Cerebellar cortex (tissue), 1 donor: Measurements from ENCODE around the gene CNGB1.

Experiments
- DNase-seq: peaks from one replicate; pipeline ENCODE4 v3.0.0-alpha.2; 2015; ENCODE audit warnings: low spot score

CNGB1 gene

DNA sequence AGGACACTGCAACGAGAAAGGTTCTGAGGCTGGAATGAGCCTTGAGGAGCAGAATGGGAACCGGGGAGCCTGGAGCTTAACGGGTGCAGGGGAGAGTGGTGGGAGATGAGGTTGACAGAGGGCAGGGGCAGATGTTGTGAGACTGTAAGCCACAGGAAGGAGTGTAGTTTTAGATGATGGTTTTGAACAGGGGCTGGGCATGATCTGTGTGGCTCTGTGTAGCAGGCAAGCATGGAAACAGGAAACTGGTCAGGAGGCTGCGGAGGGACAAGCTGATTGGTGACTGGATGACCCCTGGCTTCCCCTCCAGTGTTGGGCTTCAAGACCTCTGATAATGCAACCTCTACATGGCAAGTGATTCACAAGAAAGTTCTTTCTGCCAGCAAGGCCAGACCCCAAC is 1.4 kb upstream of the CNGB1 start:
- no peak for DNase-seq

DNA sequence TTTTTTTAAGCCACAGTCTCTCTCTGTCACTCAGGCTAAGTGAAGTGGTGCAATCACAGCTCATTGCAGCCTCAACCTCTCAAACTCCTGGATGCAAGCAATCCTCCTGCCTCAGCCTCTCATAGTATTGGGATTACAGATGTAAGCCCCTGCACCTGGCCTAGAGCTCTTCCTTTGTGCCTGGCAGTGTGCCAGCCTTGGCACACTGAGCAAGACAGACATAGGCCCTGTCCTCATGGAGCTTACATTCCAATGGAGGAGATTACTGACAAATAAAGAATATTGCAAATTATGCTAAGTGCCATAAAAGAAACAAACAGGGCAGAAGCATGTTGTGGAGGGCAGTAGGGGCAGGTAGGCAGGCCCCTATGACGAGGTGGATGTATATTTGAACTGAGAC is 920 bp upstream of the CNGB1 start:
- no peak for DNase-seq

- no peak for DNase-seq
Observed at GRCh38 chr16:57970319-57970718, 609 bp downstream of the CNGB1 start.

GRCh38 chr16:57969451-57970123 is 1.3 kb downstream of the CNGB1 start:
- no peak for DNase-seq

- DNase-seq = no peak
Observed at GRCh38 chr16:57967916-57968315, 3.0 kb downstream of the CNGB1 start.

- no peak for DNase-seq
Observed at GRCh38 chr16:57966986-57967385, 3.9 kb downstream of the CNGB1 start.

GRCh38 chr16:57966204-57966771 is 4.6 kb downstream of the CNGB1 start:
- DNase-seq = no peak

GRCh38 chr16:57964157-57964700 is 6.7 kb downstream of the CNGB1 start:
- DNase-seq = no peak

DNA sequence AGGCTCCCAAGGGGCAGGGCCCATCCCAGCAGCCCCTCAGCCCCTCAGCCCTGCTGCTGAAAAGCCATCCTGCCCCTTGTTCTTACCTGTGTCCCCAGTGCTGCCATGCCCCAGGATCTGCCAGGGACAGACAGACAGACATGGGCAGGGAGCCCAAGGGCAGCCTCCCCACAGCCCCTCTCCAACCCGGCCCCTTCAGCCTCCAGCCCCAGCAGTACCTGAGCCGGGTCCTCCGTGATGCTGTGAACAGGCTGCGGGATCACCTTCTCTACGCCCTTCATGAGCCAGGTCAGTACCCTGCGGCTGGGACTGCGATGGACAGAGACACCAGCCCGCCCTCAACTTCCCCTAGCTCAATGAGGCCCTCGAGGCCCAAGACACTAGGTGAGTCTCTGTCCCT is 8.2 kb downstream of the CNGB1 start:
- DNase-seq = no peak

- DNase-seq = no peak
Observed at GRCh38 chr16:57962046-57962445, 8.9 kb downstream of the CNGB1 start.

- no peak for DNase-seq
Observed at GRCh38 chr16:57961538-57961937, 9.4 kb downstream of the CNGB1 start.

DNA sequence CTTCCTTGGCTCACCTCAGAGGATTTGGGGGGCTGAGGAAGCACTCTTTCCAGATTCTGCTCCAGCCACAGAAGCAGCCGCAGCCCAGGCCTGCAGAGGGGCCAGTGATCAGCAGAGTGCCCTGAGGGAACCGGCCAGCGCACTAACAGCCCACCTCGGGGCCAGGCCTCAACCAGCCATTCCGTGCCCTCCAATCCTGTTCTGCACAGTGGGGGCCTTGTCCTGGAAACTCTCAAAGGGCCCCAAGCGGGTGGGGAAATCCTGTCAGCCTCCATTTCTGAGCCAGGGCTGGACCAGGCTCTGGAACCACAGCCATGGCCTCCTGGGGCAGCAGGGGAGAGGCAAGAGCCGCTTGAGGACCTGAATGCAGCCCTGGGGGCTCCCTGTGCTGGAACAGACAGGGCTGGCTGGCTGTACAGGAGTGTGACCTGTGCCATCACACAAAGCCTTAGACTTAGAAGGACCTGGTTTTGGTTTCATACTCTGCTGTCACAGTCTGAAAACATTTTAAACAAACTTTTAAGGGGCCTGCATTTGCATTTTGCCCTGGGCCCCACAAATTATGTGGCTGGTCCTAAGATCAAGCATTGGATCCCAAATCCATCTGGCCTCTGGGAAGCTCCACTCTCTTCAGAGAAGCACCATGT is 10.0 kb downstream of the CNGB1 start:
- no peak for DNase-seq

DNA sequence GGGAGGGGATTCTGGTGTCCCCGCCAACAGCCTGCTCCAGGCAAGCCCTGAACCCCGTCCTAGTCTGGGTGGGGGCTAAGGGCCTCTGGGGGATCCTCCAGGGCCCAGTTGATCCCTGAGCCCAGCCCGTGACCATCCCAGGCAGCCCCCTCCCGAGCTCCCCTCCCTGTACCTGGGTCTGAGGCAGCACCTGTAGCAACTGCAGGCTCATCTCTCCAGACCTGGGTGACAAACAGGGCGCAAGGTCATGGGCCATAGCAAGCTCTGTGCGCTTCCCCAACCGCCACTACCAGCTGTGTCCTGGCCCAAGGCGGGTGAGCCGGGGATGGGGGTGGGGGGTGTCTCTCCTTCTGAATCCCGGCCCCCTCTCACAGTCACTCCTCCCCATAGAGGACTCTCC is 10.6 kb downstream of the CNGB1 start:
- no peak for DNase-seq

DNA sequence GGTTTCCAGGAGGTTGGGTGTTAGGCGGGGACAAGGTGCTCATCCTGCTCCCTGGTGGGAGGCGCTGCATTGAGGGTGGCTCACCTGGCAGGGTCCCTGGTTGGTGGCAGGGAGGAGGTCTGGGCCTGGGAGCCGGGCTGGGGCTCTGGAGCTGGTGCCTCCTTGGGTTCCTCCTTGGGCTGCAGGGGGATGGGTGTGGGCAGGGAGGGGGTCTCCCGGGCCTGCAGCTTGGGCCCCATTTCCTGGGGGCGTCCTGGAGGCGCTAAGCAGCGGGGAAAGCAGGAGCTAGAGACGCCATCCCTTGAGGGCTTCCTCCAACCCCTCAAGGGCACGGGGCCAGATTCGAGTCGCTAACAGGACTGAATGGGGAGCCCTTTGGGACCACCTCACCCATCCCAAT is 11.1 kb downstream of the CNGB1 start:
- no peak for DNase-seq

DNA sequence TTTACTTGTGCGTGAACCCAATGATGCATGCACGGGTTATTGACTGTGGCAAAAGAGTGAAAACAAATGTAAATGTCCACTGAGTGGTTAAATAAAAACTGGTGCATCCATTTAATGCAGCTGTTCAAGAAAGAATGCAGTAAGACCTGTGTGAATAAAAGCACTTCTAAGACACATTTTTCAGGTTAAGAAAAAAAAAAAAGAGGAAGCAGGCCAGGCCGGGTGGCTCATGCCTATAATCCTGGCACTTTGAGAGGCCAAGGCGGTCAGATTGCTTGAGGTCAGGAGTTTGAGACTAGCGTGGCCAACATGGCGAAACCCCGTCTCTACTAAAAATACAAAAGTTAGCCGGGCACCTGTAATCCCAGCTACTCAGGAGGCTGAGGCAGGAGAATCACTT is 11.8 kb downstream of the CNGB1 start:
- DNase-seq = no peak

GRCh38 chr16:57958544-57958943 is 12.4 kb downstream of the CNGB1 start:
- no peak for DNase-seq

DNA sequence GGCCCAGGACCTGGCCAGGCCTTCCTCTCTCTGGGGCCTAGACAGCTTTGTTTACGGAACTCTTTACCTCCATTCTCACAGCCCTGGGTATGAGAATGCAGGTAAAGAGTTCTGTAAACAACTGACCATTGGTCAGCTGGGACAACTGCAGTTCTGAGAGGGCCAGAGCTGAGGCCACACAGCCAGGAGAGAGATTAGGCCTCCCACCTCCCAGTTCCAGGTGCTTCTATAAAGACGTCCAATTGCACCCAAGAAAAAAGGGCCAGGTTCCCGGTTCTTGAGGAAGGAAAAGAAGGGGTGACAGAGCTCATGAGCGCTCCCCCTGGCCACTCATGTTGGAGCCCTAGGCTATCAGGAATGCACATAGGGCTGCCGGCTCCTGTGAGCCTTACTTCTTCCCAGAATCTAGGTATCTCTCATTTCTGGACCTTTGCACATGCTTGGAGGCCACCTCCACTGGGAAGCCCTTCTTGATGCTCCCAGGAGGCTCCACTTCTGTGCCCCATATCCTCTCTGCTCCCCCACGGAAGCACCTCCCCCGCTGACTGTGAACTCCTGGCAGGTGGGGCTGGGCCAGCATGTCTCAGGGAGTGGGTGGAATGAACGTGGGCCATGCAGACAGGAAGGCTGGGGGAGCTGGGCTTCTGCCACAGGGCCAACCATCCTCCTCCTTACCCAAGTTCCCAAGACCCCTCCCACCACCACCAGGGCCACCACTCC is 13.1 kb downstream of the CNGB1 start:
- DNase-seq = no peak

DNA sequence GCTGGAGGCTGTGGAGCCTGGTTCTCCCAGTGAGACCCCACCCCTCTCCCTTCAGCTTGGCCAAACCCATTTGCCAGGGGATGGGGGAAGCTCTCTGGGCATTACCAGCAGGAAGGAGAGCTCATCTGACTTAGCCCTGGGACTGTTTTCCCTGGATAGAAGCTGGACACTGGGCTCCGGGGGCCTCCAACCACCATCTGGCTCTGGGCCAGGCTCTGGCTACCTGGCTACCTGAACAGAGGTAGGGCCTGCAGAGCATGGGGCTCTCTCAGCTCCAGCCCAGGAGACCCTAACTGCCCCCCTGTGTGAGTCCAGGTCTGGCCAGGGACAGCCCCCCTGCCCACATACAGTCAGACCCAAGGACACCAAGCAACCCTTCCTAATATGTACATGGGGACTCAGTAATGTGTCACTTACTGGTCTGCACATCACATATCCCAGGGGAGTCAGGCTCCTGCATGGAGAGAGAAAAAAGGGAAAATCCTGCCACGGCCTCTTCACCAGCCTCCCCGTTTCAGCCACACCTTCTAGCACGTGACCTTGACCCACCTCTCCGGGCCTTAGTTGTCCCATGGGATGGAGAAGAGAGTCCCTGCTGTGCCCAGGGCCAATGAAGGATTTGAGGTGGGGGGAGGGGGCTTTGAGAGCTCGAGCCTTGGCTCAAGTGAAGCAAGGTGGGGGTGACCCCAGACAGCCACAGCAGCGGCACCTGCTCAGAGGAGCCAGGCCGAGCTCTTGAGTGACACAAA is 13.8 kb downstream of the CNGB1 start:
- DNase-seq = no peak

- DNase-seq = no peak
Observed at GRCh38 chr16:57956270-57956808, 14.6 kb downstream of the CNGB1 start.

- DNase-seq = no peak
Observed at GRCh38 chr16:57955572-57956188, 15.2 kb downstream of the CNGB1 start.

- no peak for DNase-seq
Observed at GRCh38 chr16:57953857-57954256, 17.1 kb downstream of the CNGB1 start.
